ENCODE results near the gene ADAT1.

Gene ADAT1

DNA sequence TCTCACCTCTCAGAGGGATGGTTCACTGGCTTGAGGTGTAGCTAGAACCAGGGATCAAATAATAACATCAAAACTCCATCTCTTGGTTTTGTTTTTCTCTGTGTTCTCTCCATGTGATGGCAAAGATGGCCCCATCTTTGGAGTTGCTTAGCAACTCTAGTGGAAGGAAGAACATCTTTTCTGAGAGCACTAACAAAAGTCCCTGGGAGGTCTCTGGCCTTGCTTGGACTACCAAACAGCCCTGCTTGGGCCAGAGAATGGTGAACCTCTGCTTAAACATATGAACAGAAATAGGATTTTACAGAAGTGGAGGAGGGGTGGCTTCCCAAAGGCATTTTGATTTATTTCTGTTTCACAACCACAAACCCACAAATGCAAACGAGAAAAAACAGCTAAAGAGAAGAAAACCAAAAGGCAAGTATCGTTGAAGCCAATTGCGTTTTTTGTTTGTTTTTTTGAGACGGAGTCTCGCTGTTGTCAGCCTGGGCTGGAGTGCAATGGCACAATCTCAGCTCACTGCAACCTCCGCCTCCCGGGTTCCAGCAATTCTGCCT, 43.7 kb downstream of the ADAT1 start:
- TF ChIP-seq, protein P1, sequence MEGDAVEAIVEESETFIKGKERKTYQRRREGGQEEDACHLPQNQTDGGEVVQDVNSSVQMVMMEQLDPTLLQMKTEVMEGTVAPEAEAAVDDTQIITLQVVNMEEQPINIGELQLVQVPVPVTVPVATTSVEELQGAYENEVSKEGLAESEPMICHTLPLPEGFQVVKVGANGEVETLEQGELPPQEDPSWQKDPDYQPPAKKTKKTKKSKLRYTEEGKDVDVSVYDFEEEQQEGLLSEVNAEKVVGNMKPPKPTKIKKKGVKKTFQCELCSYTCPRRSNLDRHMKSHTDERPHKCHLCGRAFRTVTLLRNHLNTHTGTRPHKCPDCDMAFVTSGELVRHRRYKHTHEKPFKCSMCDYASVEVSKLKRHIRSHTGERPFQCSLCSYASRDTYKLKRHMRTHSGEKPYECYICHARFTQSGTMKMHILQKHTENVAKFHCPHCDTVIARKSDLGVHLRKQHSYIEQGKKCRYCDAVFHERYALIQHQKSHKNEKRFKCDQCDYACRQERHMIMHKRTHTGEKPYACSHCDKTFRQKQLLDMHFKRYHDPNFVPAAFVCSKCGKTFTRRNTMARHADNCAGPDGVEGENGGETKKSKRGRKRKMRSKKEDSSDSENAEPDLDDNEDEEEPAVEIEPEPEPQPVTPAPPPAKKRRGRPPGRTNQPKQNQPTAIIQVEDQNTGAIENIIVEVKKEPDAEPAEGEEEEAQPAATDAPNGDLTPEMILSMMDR (IDR thresholded peaks at IDR 0.05) = no peak
- no peaks in the 10 kb centered on the region for H3K27me3 ChIP-seq (ENCODE audit: control insufficient read depth, insufficient read depth, low read length)
- no peaks in the 10 kb centered on the region for H3K36me3 ChIP-seq (ENCODE audit: control insufficient read depth, insufficient read depth, low read length)
- H2AFZ ChIP-seq = no peak overlapping the region
- peaks cover 7% of the 10 kb centered on the region for H3K79me2 ChIP-seq
- no peak overlapping the region for H3K4me2 ChIP-seq (ENCODE audit: low read length)
- no peak overlapping the region for H3K4me3 ChIP-seq (ENCODE audit: low read depth, low read length)
- H3K27ac ChIP-seq = no peak overlapping the region
- no peaks in the 10 kb centered on the region for H3K4me1 ChIP-seq
- no peak overlapping the region for H3K9ac ChIP-seq
- H3K9me3 ChIP-seq (ENCODE audit: control insufficient read depth, low read length) = no peaks in the 10 kb centered on the region

DNA sequence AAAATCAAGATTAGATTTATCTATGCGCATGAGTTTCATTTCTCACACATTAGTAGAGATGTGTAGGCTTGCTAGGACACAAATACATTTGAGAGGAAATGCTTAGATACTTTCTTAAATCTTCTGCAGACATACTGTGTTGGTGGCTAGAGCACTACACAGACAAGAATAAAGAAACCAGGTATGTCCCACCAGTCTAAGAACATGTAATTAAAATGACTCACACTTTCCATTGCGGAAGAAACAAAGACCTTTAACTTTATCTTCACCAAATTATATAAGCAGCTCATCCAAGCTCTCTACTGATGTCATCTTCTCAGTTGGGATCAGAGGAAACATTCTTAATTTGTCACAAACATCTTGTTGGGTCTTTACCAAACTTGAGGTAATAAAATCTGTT, 44.4 kb downstream of the ADAT1 start:
- no peak overlapping the region for H3K9ac ChIP-seq
- H3K79me2 ChIP-seq = peaks cover 7% of the 10 kb centered on the region
- H2AFZ ChIP-seq = no peak overlapping the region
- no peaks in the 10 kb centered on the region for H3K4me1 ChIP-seq
- no peak overlapping the region for H3K4me3 ChIP-seq (ENCODE audit: low read depth, low read length)
- H3K27ac ChIP-seq = no peak overlapping the region
- no peak overlapping the region for H3K4me2 ChIP-seq (ENCODE audit: low read length)
- no peaks in the 10 kb centered on the region for H3K27me3 ChIP-seq (ENCODE audit: control insufficient read depth, insufficient read depth, low read length)
- no peaks in the 10 kb centered on the region for H3K36me3 ChIP-seq (ENCODE audit: control insufficient read depth, insufficient read depth, low read length)
- TF ChIP-seq, protein P1 (IDR thresholded peaks at IDR 0.05) = no peak
- no peaks in the 10 kb centered on the region for H3K9me3 ChIP-seq (ENCODE audit: control insufficient read depth, low read length)

DNA sequence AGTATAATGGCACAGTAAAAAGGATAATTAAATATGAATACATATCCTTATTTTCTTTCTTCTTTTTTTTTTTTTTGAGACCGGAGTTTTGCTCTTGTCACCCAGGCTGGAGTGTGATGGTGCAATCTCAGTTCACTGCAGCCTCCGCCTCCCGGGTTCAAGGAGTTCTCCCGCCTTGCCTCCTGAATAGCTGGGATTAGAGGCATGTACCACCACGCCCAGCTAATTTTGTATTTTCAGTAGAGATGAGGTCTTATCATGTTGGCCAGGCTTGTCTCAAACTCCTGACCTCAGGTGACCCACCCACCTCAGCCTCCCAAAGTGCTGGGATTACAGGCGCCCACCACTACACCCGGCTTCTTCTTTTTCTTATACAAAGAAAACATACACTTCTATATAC, 44.9 kb downstream of the ADAT1 start:
- Histone ChIP-seq H3K9ac (no peak overlapping the region), H2AFZ (no peak overlapping the region), H3K36me3 (ENCODE audit: control insufficient read depth, insufficient read depth, low read length) (no peaks in the 10 kb centered on the region), H3K4me1 (no peaks in the 10 kb centered on the region), H3K79me2 (peaks cover 7% of the 10 kb centered on the region), H3K27ac (no peak overlapping the region), H3K4me3 (ENCODE audit: low read depth, low read length) (no peak overlapping the region), H3K9me3 (ENCODE audit: control insufficient read depth, low read length) (no peaks in the 10 kb centered on the region), H3K4me2 (ENCODE audit: low read length) (no peak overlapping the region), H3K27me3 (ENCODE audit: control insufficient read depth, insufficient read depth, low read length) (no peaks in the 10 kb centered on the region)
- TF ChIP-seq, protein P1 (IDR thresholded peaks at IDR 0.05) = no peak

DNA sequence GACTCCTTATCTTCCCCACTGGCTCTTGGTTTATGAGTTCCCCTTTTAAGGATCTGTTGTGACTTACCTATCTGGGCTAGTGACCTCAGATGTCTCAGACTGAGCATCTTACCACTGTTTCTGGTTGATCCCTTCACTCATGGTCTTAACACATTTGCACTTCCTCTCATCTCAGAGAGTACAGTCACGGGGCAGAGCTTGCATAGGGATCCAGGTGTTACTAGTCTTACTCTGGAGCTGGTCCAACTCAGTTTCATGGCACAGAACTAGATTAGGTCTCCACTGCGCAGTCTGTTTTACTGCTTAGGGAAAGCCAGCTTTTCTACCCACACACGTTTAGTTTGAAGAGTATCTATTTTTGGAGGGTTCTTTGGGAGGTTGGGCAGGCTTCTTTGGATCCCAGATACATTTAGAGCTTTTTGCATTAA, 46.7 kb downstream of the ADAT1 start:
- Histone ChIP-seq H3K36me3 (ENCODE audit: control insufficient read depth, insufficient read depth, low read length) (no peaks in the 10 kb centered on the region), H3K4me2 (ENCODE audit: low read length) (no peak overlapping the region), H3K27ac (no peak overlapping the region), H3K4me3 (ENCODE audit: low read depth, low read length) (no peak overlapping the region), H3K9ac (no peak overlapping the region), H3K79me2 (peaks cover 13% of the 10 kb centered on the region), H3K27me3 (ENCODE audit: control insufficient read depth, insufficient read depth, low read length) (no peaks in the 10 kb centered on the region), H2AFZ (no peak overlapping the region), H3K4me1 (no peaks in the 10 kb centered on the region), H3K9me3 (ENCODE audit: control insufficient read depth, low read length) (no peaks in the 10 kb centered on the region)
- TF ChIP-seq, protein P1 (IDR thresholded peaks at IDR 0.05) = no peak

DNA sequence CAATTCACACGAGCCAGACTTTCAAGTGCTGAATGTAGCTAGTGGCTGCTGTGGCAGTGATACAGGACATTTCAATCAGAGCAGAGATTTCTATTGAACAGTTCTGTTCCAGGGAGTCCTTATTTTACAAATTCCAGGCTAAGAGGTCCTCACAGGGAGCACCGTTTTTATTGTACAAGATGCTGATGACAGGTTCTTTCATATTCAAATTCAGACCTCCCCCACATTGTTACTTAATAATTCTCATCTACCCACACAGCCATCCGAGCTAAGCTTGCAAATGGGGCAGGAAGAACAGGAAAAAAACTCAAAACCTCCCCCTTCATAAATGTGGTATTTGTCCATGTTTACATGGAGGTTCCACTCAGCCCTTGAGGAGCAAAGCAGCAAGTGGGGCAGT, 47.1 kb downstream of the ADAT1 start:
- Histone ChIP-seq H3K4me3 (ENCODE audit: low read depth, low read length) (no peak overlapping the region), H3K4me1 (no peaks in the 10 kb centered on the region), H2AFZ (no peak overlapping the region), H3K4me2 (ENCODE audit: low read length) (no peak overlapping the region), H3K36me3 (ENCODE audit: control insufficient read depth, insufficient read depth, low read length) (no peaks in the 10 kb centered on the region), H3K27ac (no peak overlapping the region), H3K27me3 (ENCODE audit: control insufficient read depth, insufficient read depth, low read length) (no peaks in the 10 kb centered on the region), H3K9me3 (ENCODE audit: control insufficient read depth, low read length) (no peaks in the 10 kb centered on the region), H3K79me2 (peaks cover 13% of the 10 kb centered on the region), H3K9ac (no peak overlapping the region)
- TF ChIP-seq, protein P1 (IDR thresholded peaks at IDR 0.05) = no peak

All from parathyroid adenoma (tissue), 2 donors.